K562 (cell line): Measurements from ENCODE around the gene STARD8. TPM values are rescaled to one million over a fixed set of nuclear protein-coding genes. Genes with fewer than 3 reads are reported as not detected.

Experiments
- ATAC-seq: fragments of 200-7000 bp; cut with Tn5 transposase; 3 replicates; pipeline ENCODE4 v1.9.1; 2020; ENCODE audit warnings: moderate library complexity
- BruUV-seq: library from RNA; stranded (reverse); fragments of 400-500 nt; replicated peaks from 2 replicates; lab custom pipeline; 2021; lab: Mats Ljungman, UMichigan
- CTCF ChIA-PET: fragments of 300-600 bp; formaldehyde crosslinking; extraction: SDS; loops from one replicate; lab custom pipeline; 2021; ENCODE audit warnings: low intra/inter-chr PET ratio; lab: Yijun Ruan, JAX
- POLR2A ChIA-PET: fragments of 300-600, 350-650 bp; sonication (Branson Sonifier 250); formaldehyde crosslinking; extraction: SDS; loops from one replicate; lab custom pipeline; 2021; ENCODE audit warnings: antibody characterized with exemption, inconsistent platforms; lab: Yijun Ruan, JAX
- DNase-seq, 4 experiments: peaks; one replicate each; pipeline versions ENCODE4 v3.0.0 to v3.0.0-alpha.2; 2011 to 2018; ENCODE audit warnings: low spot score in 3 of 4, mixed read lengths in 3 of 4; ENCODE audit errors: extremely low read depth in 1 of 4
- FAIRE-seq: peaks from 2 replicates; lab custom pipeline; 2011; peaks lifted over from hg19 to GRCh38; lab: Jason Lieb, UNC
- H2AFZ ChIP-seq: 2 replicates; pipeline ENCODE4 v1.6.0; 2011; ENCODE audit warnings: low read depth, low read length, control low read depth, inconsistent platforms
- H3K27ac ChIP-seq: fragments of 200-600 bp; 3 replicates; pipeline ENCODE4 v1.8.0; 2011; ENCODE audit warnings: low read depth, mild to moderate bottlenecking, control low read depth, inconsistent platforms, low read length, moderate library complexity, mixed read lengths; ENCODE audit errors: extremely low read depth
- H3K27me3 ChIP-seq, 2 experiments: fragments of 300-600 bp in 1 of 2; 2 replicates in 1 of 2; 3 replicates in 1 of 2; pipeline versions ENCODE4 v1.6.0 to v1.8.0; 2011; ENCODE audit warnings: inconsistent platforms in 2 of 2, low read length in 2 of 2, mild to moderate bottlenecking in 1 of 2, mixed read lengths in 1 of 2, moderate library complexity in 1 of 2; ENCODE audit not compliant: control insufficient read depth in 2 of 2, insufficient read depth in 2 of 2
- H3K36me3 ChIP-seq: fragments of 300-600 bp; 3 replicates; pipeline ENCODE4 v1.8.0; 2011; ENCODE audit warnings: mild to moderate bottlenecking, low read length, inconsistent platforms; ENCODE audit not compliant: control insufficient read depth, insufficient read depth
- H3K4me1 ChIP-seq, 2 experiments: fragments of 200-600 bp in 1 of 2; replicated peaks in 1 of 2; 2 replicates in 1 of 2; 3 replicates in 1 of 2; pipeline versions ENCODE4 v1.5.1 to v1.8.0; 2011; ENCODE audit warnings: inconsistent platforms in 2 of 2, low read length in 2 of 2, mild to moderate bottlenecking in 1 of 2, mixed read lengths in 1 of 2, moderate library complexity in 1 of 2; ENCODE audit not compliant: control insufficient read depth in 2 of 2, insufficient read depth in 2 of 2
- H3K4me2 ChIP-seq: 2 replicates; pipeline ENCODE4 v1.6.1; 2011; ENCODE audit warnings: low read length, control low read depth, inconsistent platforms, mixed read lengths; ENCODE audit not compliant: insufficient read depth
- H3K4me3 ChIP-seq: fragments of 200-600 bp; sonication (generic), shearing (Covaris generic); 2 replicates; pipeline ENCODE4 v1.5.1; 2016; ENCODE audit warnings: control low read depth, inconsistent platforms
- H3K79me2 ChIP-seq: fragments of 200-600 bp; 3 replicates; pipeline ENCODE4 v1.8.0; 2011; ENCODE audit warnings: low read length, inconsistent platforms; ENCODE audit not compliant: control insufficient read depth, insufficient read depth
- H3K9ac ChIP-seq, 2 experiments: 2 replicates each; pipeline versions ENCODE4 v1.6.0 to v1.6.1; 2011; ENCODE audit warnings: low read depth in 2 of 2, low read length in 2 of 2, control low read depth in 1 of 2, inconsistent platforms in 1 of 2, mild to moderate bottlenecking in 1 of 2, mixed read lengths in 1 of 2; ENCODE audit not compliant: insufficient read depth in 1 of 2
- H3K9me1 ChIP-seq: one replicate; pipeline ENCODE4 v1.6.0; 2011; ENCODE audit warnings: inconsistent platforms, mild to moderate bottlenecking, low read length, moderate library complexity; ENCODE audit not compliant: control insufficient read depth, insufficient read depth
- H3K9me3 ChIP-seq: replicated peaks from 2 replicates; pipeline ENCODE4 v1.5.1; 2011; ENCODE audit warnings: low read depth, low read length, inconsistent platforms; ENCODE audit not compliant: control insufficient read depth, insufficient read depth
- H4K20me1 ChIP-seq: replicated peaks from 2 replicates; pipeline ENCODE4 v1.6.1; 2011; ENCODE audit warnings: low read length, inconsistent platforms, mixed read lengths; ENCODE audit not compliant: control insufficient read depth, insufficient read depth
- CTCF ChIP-seq, 3 experiments: IDR thresholded peaks in 2 of 3; conservative IDR thresholded peaks in 1 of 3; 2 replicates each; pipeline ENCODE4 v1.5.1; 2011 to 2012; ENCODE audit warnings: low read length in 3 of 3, mild to moderate bottlenecking in 3 of 3, control low read depth in 2 of 3, improper control_type of control experiment in 1 of 3, inconsistent platforms in 1 of 3, low read depth in 1 of 3, mixed read lengths in 1 of 3, moderate library complexity in 1 of 3; ENCODE audit not compliant: insufficient read depth in 2 of 3
- GABPB2 ChIP-seq: fragments of 250-450 bp; sonication (Bioruptor Pico); conservative IDR thresholded peaks from 2 replicates; pipeline ENCODE4 v1.5.1; 2021; ENCODE audit warnings: mild to moderate bottlenecking
- HINFP ChIP-seq: fragments of 450-650 bp; conservative IDR thresholded peaks from 2 replicates; pipeline ENCODE4 v1.6.1; 2016; ENCODE audit warnings: missing genetic modification characterization, low read depth, mild to moderate bottlenecking, control low read depth, missing compliant biosample characterization
- NONO ChIP-seq, 2 experiments: fragments of 200-400 bp in 1 of 2; fragments of 450-650 bp in 1 of 2; formaldehyde crosslinking in 1 of 2; IDR thresholded peaks; 2 replicates each; pipeline ENCODE4 v1.6.1; 2017; ENCODE audit warnings: low read depth in 2 of 2, mild to moderate bottlenecking in 2 of 2, moderate library complexity in 2 of 2, low read length in 1 of 2
- RAD21 ChIP-seq, 2 experiments: fragments of 250-450 bp in 1 of 2; fragments of 450-650 bp in 1 of 2; sonication (Bioruptor Pico) in 1 of 2; formaldehyde crosslinking in 1 of 2; IDR thresholded peaks in 1 of 2; conservative IDR thresholded peaks in 1 of 2; 2 replicates each; pipeline versions ENCODE4 v1.4.0 to v1.8.0; 2020 to 2022; ENCODE audit warnings: mild to moderate bottlenecking in 2 of 2, moderate library complexity in 1 of 2
- RFX1 ChIP-seq: fragments of 450-650 bp; IDR thresholded peaks from 2 replicates; pipeline ENCODE4 v1.6.1; 2016; ENCODE audit warnings: mild to moderate bottlenecking, moderate library complexity
- SLC30A9 ChIP-seq: fragments of 250-450 bp; sonication (Bioruptor Pico); IDR thresholded peaks from 2 replicates; pipeline ENCODE4 v1.8.0; 2022; ENCODE audit warnings: mild to moderate bottlenecking, moderate library complexity
- SMC3 ChIP-seq: conservative IDR thresholded peaks from 2 replicates; pipeline ENCODE4 v1.6.1; 2011; ENCODE audit warnings: low read depth, low read length, improper control_type of control experiment; ENCODE audit not compliant: insufficient read depth
- SUPT5H ChIP-seq: fragments of 450-650 bp; IDR thresholded peaks from 2 replicates; pipeline ENCODE4 v1.6.1; 2016
- ZBTB8A ChIP-seq: fragments of 450-650 bp; IDR thresholded peaks from 2 replicates; pipeline ENCODE4 v1.6.1; 2018; ENCODE audit warnings: mild to moderate bottlenecking, moderate library complexity; ENCODE audit not compliant: partially characterized antibody
- ZNF3 ChIP-seq: fragments of 250-450 bp; sonication (Bioruptor Pico); IDR thresholded peaks from 2 replicates; pipeline ENCODE4 v1.5.0; 2021; ENCODE audit warnings: mild to moderate bottlenecking, moderate library complexity
- ZNF354B ChIP-seq: fragments of 250-450 bp; sonication (Bioruptor Pico); IDR thresholded peaks from 2 replicates; pipeline ENCODE4 v1.4.0; 2020
- WGBS: fragments of 100-300 bp; shearing (Covaris generic); methylation state at CpG from one replicate; pipeline ENCODE4 v1.1.6; 2016; ENCODE audit warnings: low coverage, mixed read lengths; ENCODE audit not compliant: insufficient coverage; ENCODE audit errors: missing lambda C conversion rate; 5-methylcytosine and 5-hydroxymethylcytosine counted together
- in situ Hi-C: fragments of 300-500 bp; cut with MboI; formaldehyde crosslinking; loops from 4 replicates; pipeline ENCODE4 v1.15.0; 2018; ENCODE audit warnings: inconsistent platforms, mixed read lengths
- intact Hi-C: fragments of 100-400 bp; cut with micrococcal nuclease; formaldehyde crosslinking; loops from 2 replicates; pipeline ENCODE4 v1.14.2; 2022
- polyA plus RNA-seq, 8 experiments: library from polyadenylated mRNA; depleted of rRNA in 4 of 8; stranded (reverse) in 5 of 8; unstranded in 3 of 8; fragments of >200 nt; fragmentation: Nextera tagmentation in 2 of 8; fragmentation: Illumina TruSeq in 1 of 8; extraction: Ambion mirVana in 2 of 8; extraction: Trizol in 1 of 8; gene quantifications; 2 replicates each; pipeline versions ENCODE4 v1.2.1 to v1.2.3, GENCODE V29; 2011 to 2014; ENCODE audit warnings: inconsistent platforms in 1 of 8, missing spikeins in 1 of 8
- total RNA-seq, 7 experiments: library from RNA; depleted of rRNA in 6 of 7; stranded (reverse); fragments of >200 nt in 6 of 7; fragmentation: Illumina TruSeq in 2 of 7; extraction: Trizol in 2 of 7; gene quantifications; 2 replicates each; pipeline versions ENCODE4 v1.2.1 to v1.2.3, GENCODE V29; 2011 to 2021; ENCODE audit warnings: low replicate concordance in 1 of 7
- TF ChIP-seq, protein P1 (sequence below), 2 experiments: fragments of 450-650 bp in 1 of 2; sonication (generic) in 1 of 2; formaldehyde crosslinking in 1 of 2; IDR thresholded peaks in 1 of 2; conservative IDR thresholded peaks in 1 of 2; 2 replicates each; pipeline versions ENCODE4 v1.6.1 to v1.8.1; 2016 to 2023; ENCODE audit warnings: mild to moderate bottlenecking in 2 of 2, moderate library complexity in 2 of 2, inconsistent platforms in 1 of 2, missing genetic modification reagents in 1 of 2

Gene STARD8
- total and polyA plus RNA-seq, 9 of the 15 experiments (the other 6 are each of a cell fraction or from before 2014, with no cell fraction given), result 1.6 to 35.0 (median 15.9) TPM

DNA sequence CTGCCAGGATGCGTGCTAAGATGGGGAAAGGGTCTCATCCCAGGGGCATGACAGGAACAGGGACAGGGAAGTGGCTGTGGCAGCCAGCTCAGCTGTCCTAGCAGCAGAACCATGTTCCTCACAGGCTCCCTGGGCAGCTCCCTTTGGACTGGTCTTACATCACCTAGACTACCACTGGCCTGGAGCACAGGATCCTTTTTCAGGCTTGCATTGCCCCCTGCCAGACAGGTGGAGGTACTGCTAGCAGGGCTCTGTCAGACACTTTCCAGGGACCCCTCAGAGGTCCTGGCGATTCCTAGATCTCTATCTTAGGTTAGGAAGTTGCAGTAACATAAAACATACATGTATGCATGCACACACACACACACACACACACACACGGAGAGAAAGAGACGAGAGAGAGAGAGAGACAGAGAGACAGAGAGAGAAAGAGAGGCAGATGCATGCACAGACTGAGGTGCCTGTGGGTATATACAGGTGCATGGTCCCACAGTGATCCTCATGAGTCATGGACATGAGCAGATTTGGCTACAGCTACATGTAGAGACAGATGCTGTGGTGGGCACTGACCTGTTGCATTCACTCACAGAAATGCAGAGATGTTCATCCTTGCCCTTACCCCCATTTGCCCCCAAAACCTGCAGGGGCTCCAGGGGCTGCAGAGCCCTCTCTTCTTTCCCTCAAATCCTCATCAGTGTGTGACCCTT, 63.6 kb downstream of the STARD8 start:
- CTCF ChIA-PET, result interaction anchor here (1.1 kb wide), 1 partner anchor 199 kb away, joined by 3 read pairs; no protein-coding TSS in a partner anchor
- H3K9me3 ChIP-seq, result no peaks in the 10 kb centered on the region
- WGBS, result 37% methylated on average over 3 of the region's 4 CpGs
- peaks cover 36% of the 10 kb centered on the region; the same call in 2 of the 3 replicates for H3K36me3 ChIP-seq
- H3K4me2 ChIP-seq, result no peak overlapping the region
- POLR2A ChIA-PET, result interaction anchor here (0.7 to 1.2 kb wide), 3 partner anchors 11 to 514 kb away, joined by 3 read pairs; no protein-coding TSS in a partner anchor
- H2AFZ ChIP-seq, result no peak overlapping the region
- no peaks in the 10 kb centered on the region for H3K9me1 ChIP-seq
- no peaks in the 10 kb centered on the region for H3K27me3 ChIP-seq
- H3K79me2 ChIP-seq, result peaks cover 57% of the 10 kb centered on the region
- FAIRE-seq, result peak; percentile 70
- H3K27ac ChIP-seq, result no peak overlapping the region; the same call in 2 of the 3 replicates
- ATAC-seq, result peak; percentile 88
- no peak overlapping the region for H3K4me3 ChIP-seq
- H3K4me1 ChIP-seq, result no peaks in the 10 kb centered on the region; a peak in 2 of 5 replicates
- no TSS peak for BruUV-seq
- DNase-seq, result peak; percentile 41 to 55 (median 42)
- in situ Hi-C loops (loop anchor here (5.0 kb wide), 1 partner anchor 204 kb away; no protein-coding TSS in a partner anchor), intact Hi-C loops (loop anchor here (1.0 to 2.0 kb wide), 2 partner anchors 200 to 514 kb away; no protein-coding TSS in a partner anchor)
- H3K9ac ChIP-seq, result no peak overlapping the region
- H4K20me1 ChIP-seq, result peaks cover 24% of the 10 kb centered on the region; the same call in 1 of the 2 replicates
- TF ChIP-seq SLC30A9 (CRISPR knock-in tag), result no peak
- TF ChIP-seq GABPB2, result no peak
- TF ChIP-seq NONO (IDR thresholded peaks at IDR 0.05; ENCODE audit: low read depth in 2 of 2, low read length in 1 of 2), result no peak
- peak; percentile 48 to 66 (median 58) for TF ChIP-seq CTCF (IDR thresholded peaks at IDR 0.05 in 2 of 3, conservative IDR thresholded peaks at IDR 0.05 in 1 of 3; ENCODE audit: insufficient read depth in 2 of 3, low read depth in 1 of 3, low read length in 3 of 3)
- no peak for TF ChIP-seq ZNF3 (CRISPR knock-in tag)
- TF ChIP-seq SMC3, result peak; percentile 61; the same call in 1 of the 2 replicates
- TF ChIP-seq RFX1, result peak; percentile 38; the same call in 1 of the 2 replicates
- peak; percentile 37 to 67 for TF ChIP-seq RAD21 (CRISPR knock-in tag; conservative IDR thresholded peaks at IDR 0.05 in 1 of 2, IDR thresholded peaks at IDR 0.05 in 1 of 2)
- no peak for TF ChIP-seq ZNF354B (CRISPR knock-in tag)
- TF ChIP-seq ZBTB8A, result no peak
- TF ChIP-seq, protein P1, sequence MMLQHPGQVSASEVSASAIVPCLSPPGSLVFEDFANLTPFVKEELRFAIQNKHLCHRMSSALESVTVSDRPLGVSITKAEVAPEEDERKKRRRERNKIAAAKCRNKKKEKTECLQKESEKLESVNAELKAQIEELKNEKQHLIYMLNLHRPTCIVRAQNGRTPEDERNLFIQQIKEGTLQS (IDR thresholded peaks at IDR 0.05), result peak; percentile 32; the same call in 1 of the 2 replicates
- TF ChIP-seq, protein P1 (CRISPR knock-in tag; conservative IDR thresholded peaks at IDR 0.05), result no peak
- no peak for TF ChIP-seq HINFP (tag)
- TF ChIP-seq SUPT5H, result 0 out of 2 replicates have a peak, but pooled peaks have one; percentile 18
